GM08714 (cell line): ENCODE results near the gene CLPX.
"Not testable (repeated sequence)": the region's sequence is repeated elsewhere in the genome, so short reads cannot be mapped to it uniquely, and the experiment has no call there.

Experiments
- H3K4me3 ChIP-seq: fragments of 200-500 bp; sonication (Bioruptor generic); 2 replicates; pipeline ENCODE4 v1.5.1; 2014; ENCODE audit warnings: mild to moderate bottlenecking, low read length, inconsistent platforms
- ZNF274 ChIP-seq: IDR thresholded peaks from 2 replicates; pipeline ENCODE4 v1.6.1; 2012; ENCODE audit warnings: mild to moderate bottlenecking, low read depth, low read length

The CLPX gene

GRCh38 chr15:65165875-65166274 is 19.3 kb downstream of the CLPX start:
- no peak overlapping the region for H3K4me3 ChIP-seq

DNA sequence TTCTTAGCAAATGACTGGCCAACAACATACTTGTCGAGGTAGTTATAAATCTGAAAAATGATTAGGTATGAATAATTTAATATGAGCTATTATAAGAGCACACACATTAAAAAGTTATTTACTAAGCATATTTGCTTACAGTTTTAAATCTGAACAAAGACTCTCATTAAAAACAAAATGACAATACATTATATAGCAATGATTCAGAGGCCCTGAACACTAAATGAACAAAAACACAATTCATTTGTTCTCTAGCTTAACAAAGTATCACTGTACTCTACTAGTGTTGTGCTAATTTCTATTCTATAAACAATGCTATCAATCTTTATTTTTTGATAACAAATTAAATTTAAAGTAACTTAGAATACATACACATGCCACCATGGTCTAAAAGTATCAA is 21.0 kb downstream of the CLPX start:
- no peak overlapping the region for H3K4me3 ChIP-seq
- TF ChIP-seq ZNF274: no peak

More at GRCh38 chr15:65165875-65166274, 19.3 kb downstream of the CLPX start:
- TF ChIP-seq ZNF274: no peak

- H3K4me3 ChIP-seq: no peak overlapping the region
- TF ChIP-seq ZNF274: no peak
Measured at GRCh38 chr15:65163041-65163440, 22.1 kb downstream of the CLPX start.

DNA sequence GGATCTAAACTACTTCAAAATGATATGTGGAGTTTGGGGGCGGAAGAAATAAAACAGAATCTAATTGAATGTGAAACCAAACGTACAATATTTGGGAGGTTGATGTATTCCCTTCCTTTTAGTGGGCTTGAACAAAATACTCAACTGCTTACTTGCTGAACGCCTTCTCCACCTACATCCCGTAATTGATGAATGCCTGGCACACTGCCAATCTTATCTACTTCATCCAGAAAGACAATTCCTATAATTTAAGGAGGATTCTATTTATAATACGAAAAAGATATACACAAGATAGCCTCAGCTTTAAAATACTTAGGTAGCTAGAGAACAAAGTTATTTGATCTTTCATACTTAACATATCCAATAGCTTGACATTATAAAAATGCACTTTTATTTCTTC is 28.4 kb downstream of the CLPX start:
- TF ChIP-seq ZNF274: no peak
- no peak overlapping the region for H3K4me3 ChIP-seq

GRCh38 chr15:65154720-65155119 is 30.4 kb downstream of the CLPX start:
- TF ChIP-seq ZNF274: no peak
- no peak overlapping the region for H3K4me3 ChIP-seq

- no peak overlapping the region for H3K4me3 ChIP-seq
- no peak for TF ChIP-seq ZNF274
Measured at GRCh38 chr15:65147902-65148301, 37.2 kb downstream of the CLPX start.

- TF ChIP-seq ZNF274: no peak
- no peak overlapping the region for H3K4me3 ChIP-seq
Measured at GRCh38 chr15:65146438-65146837, 38.7 kb downstream of the CLPX start.

DNA sequence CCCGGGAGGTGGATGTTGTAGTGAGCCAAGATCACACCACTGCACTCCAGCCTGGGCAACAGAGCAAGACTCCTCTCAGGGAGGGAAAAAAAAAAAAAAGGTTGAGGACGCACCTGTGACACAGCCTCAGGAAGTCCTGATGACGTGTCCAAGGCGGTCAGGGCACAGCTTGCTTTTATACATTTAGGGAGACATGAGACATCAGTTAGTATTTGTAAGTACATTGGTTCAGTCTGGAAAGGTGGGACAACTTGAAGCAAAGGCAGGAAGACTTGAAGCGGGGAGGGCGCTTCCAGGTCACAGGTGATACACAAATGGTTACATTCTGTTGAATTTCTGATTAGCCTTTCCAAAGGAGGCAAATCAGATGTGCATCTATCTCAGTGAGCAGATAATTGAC is 46.5 kb downstream of the CLPX start:
- not testable (repeated sequence) for H3K4me3 ChIP-seq

DNA sequence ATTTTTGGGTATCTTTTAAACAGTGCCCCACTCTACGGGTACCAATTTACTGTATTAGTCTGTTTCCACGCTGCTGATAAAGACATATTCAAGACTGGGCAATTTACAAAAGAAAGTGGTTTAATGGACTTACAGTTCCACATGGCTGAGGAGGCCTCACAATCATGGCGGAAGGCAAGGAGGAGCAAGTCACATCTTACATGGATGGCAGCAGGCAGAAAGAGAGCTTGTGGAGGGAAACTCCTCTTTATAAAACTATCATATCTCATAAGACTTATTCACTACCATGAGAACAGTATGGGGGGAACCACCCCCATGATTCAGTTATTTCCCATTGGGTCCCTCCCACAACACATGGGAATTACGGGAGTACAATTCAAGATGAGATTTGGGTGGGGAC is 47.2 kb downstream of the CLPX start:
- not testable (repeated sequence) for H3K4me3 ChIP-seq

- H3K4me3 ChIP-seq: not testable (repeated sequence)
Measured at GRCh38 chr15:65137089-65137488, 48.1 kb downstream of the CLPX start.

DNA sequence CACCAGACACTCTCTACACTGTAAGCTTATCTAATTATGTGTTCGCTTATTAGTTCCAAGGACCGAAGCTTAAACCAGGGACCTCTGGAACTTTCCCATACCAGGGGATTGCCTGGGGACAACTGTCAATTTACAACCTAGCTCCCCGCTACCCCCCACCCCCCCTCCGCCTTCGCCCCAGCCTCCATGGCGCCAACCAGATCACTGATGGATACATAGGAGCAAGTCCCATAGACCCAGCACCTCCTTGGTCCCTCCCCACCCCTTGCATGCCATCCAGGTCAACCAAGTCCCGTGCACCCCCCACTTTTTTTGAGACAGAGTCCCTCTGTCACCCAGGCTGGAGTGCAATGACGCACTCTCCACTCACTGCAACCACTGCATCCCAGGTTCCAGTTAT is 50.6 kb downstream of the CLPX start:
- no peak for TF ChIP-seq ZNF274
- H3K4me3 ChIP-seq: peak overlapping the region; percentile 67; the same call in 1 of the 2 replicates

GRCh38 chr15:65133548-65134200 is 51.5 kb downstream of the CLPX start, which contains the start of gene PDCD7:
Gene PDCD7, minus strand, starts transcription at chr15:65133808. Its CDS starts 27 bp downstream, at chr15:65133781.
- no peak for TF ChIP-seq ZNF274
- peak within 1 kb of the TSS; percentile 67 for H3K4me3 ChIP-seq

- H3K4me3 ChIP-seq: peak overlapping the region; percentile 67
- TF ChIP-seq ZNF274: no peak
Measured at GRCh38 chr15:65132878-65133547, 52.1 kb downstream of the CLPX start.

DNA sequence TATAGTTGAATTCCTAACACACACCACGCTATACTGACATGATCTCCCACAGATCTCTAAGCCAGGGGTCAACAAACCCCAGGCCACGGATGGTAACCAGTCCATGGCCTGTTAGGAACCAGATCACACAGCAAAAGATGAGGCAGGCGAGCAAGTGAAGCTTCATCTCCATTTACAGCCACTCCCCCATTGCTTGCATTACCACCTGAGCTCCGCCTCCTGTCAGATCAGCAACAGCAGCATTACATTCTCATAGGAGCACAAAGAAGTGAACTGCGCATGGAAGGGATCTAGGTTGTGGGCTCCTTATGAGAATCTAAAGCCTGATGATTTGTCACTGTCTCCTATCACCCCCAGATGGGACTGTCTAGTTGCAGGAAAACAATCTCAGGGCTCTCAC is 54.2 kb downstream of the CLPX start:
- no peak overlapping the region for H3K4me3 ChIP-seq
- no peak for TF ChIP-seq ZNF274

DNA sequence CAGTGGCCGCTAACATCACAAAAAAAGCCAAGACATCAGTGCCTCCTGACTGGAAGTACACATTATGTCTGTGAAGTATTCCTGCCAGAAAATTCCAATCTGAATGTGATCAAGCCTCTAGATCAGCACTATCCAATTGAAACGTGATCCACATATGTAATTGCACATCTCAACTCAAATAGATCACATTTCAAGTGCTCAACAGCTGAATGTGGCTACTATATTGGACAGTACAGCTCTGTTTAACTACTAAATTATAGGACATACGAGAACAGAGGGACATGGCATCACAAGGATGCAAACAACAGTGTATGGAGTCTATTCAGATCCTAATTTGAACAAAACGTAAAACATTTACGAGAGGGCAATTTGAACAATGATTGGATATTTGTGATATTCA is 69.6 kb downstream of the CLPX start:
- no peak for TF ChIP-seq ZNF274
- H3K4me3 ChIP-seq: no peak overlapping the region

- no peak for TF ChIP-seq ZNF274
- H3K4me3 ChIP-seq: no peak within 1 kb of the TSS
Measured at GRCh38 chr15:65115086-65115485, 70.1 kb downstream of the CLPX start, which contains the start of gene UBAP1L. Gene UBAP1L, minus strand, starts transcription at chr15:65115200. Its CDS starts 8,985 bp downstream, at chr15:65106215.
